Heart left ventricle (tissue), 13 donors: ENCODE results near the gene STRBP.

Experiments
- POLR2A ChIP-seq, 2 donors: fragments of 450-650 bp; IDR thresholded peaks; one replicate each; pipeline ENCODE4 v1.6.1; 2017; ENCODE audit warnings: antibody characterized with exemption in 2 of 2, mild to moderate bottlenecking in 2 of 2, moderate library complexity in 2 of 2
- TF ChIP-seq, protein P1 (sequence below), 12 donors: fragments of 200-600 bp; sonication (generic) in 4 of 12; IDR thresholded peaks; one replicate each; pipeline versions ENCODE4 v1.5.0 to v1.8.0; 2018 to 2022; ENCODE audit warnings: antibody characterized with exemption in 12 of 12, mild to moderate bottlenecking in 5 of 12
- donor health status: ischemic (EF 13 %, LVEDD 7.1; RV severe dilation, severe dysfunction).
- donor health status: DM: no; HTN: yes; CAD: no.
- donor health status: DM: no; HTN: no; CAD: no.
- donor health status: ischemic (EF 25% LVEDD 6.9; RV normal size, moderate dysfunction).
- donor health status: ischemic (EF 25% LVEDD 5.7; RV mildly dilated, moderate dysfunction).
- donor health status: ischemic (EF 35%, LVEDD 5.7; RV mildly dilated, moderate dysfunction).
- donor health status: nonischemic (EF 11% LVEDD 7.7; RV severe dilation, severe dysfunction).
- donor health status: DM: yes; HTN: yes; CAD: no.
- donor health status: PGD.
- donor health status: ischemic (EF 29% LVEDD 5.4; RV normal size, mild dysfunction).
- donor health status: nonischemic (EF 23%, LVEDD 6.1; RV moderate dilation, normal function).

- TF ChIP-seq, protein P1, sequence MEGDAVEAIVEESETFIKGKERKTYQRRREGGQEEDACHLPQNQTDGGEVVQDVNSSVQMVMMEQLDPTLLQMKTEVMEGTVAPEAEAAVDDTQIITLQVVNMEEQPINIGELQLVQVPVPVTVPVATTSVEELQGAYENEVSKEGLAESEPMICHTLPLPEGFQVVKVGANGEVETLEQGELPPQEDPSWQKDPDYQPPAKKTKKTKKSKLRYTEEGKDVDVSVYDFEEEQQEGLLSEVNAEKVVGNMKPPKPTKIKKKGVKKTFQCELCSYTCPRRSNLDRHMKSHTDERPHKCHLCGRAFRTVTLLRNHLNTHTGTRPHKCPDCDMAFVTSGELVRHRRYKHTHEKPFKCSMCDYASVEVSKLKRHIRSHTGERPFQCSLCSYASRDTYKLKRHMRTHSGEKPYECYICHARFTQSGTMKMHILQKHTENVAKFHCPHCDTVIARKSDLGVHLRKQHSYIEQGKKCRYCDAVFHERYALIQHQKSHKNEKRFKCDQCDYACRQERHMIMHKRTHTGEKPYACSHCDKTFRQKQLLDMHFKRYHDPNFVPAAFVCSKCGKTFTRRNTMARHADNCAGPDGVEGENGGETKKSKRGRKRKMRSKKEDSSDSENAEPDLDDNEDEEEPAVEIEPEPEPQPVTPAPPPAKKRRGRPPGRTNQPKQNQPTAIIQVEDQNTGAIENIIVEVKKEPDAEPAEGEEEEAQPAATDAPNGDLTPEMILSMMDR (IDR thresholded peaks at IDR 0.05), result no peak
- TF ChIP-seq POLR2A (IDR thresholded peaks at IDR 0.05), result no peak
These were observed 35.9 kb upstream of the STRBP start for GRCh38 chr9:123304340-123304691.
